Suppressor macrophage treated with lipopolysaccharide for 1 hour (primary cell): ENCODE measurements around the gene C17orf113.
"Not testable (repeated sequence)": the region's sequence is repeated elsewhere in the genome, so short reads cannot be mapped to it uniquely, and the experiment has no call there.

Experiments used
- DNase-seq, 3 donors: peaks; one replicate each; pipeline ENCODE4 v3.0.0-alpha.2; 2020 to 2022

C17orf113 gene

GRCh38 chr17:42041619-42042018, 8.8 kb downstream of the C17orf113 start:
- DNase-seq: no peak

DNA sequence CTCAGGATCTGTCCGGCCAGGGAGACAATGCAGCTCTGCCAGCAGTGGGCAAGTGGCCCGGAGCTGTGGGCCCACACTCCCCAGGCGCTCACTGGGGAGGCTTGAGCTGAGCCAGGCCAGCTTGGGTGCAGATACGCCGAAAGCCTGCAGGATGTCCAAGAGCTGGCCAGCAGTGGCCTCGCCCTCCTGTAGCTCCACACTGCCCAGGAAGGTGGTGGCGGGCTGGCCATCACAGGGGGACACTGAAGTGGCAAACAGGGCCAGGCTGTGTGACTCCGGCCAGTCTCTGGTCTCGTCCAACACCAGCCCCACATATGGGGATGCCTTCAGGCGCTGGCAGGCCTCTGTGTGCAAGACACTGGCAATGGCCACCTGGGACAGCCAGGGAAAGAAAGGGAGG, 9.6 kb downstream of the C17orf113 start:
- no peak for DNase-seq

- peak in 1 of 3 donors; percentile 19 for DNase-seq
Observed at GRCh38 chr17:42039794-42040763, 10.3 kb downstream of the C17orf113 start.

DNA sequence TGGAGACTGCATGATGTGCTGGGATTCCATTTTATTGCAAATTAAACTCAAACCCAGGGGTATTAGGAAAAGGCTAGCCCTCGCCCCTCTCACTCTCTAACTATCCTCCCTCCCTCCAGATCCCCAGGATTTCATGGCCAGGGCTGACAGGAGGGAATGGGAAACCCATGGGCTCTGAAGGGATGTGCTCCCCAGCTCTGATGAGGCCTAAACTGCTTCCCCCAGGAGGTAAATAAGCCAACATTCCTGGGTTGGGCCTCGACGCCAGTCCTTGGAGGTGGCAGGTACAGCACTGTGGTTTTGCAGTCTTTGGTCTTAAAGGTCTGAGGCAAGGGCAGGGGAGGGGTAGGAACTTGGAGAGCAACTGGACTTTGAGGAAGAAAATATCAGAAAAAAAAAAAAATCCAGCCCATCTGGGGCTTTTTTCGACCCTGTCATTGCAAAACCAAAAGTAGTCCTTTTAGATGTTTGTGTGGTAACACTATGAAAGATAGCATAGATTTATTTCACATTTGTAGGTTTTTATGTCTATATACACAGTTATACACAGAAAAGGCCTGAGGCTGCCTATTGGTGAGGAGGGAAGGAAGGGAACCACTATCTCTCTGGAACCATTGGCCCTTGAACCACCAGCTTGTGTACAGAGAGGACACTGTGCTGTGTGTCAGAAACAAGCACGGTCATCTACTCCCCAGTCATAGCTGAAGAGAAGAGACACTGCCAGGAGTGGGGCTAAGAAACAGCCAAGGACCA, 12.0 kb downstream of the C17orf113 start:
- peak in 1 of 3 donors; percentile 33 for DNase-seq

GRCh38 chr17:42034059-42034458, 16.3 kb downstream of the C17orf113 start:
- no peak for DNase-seq

DNA sequence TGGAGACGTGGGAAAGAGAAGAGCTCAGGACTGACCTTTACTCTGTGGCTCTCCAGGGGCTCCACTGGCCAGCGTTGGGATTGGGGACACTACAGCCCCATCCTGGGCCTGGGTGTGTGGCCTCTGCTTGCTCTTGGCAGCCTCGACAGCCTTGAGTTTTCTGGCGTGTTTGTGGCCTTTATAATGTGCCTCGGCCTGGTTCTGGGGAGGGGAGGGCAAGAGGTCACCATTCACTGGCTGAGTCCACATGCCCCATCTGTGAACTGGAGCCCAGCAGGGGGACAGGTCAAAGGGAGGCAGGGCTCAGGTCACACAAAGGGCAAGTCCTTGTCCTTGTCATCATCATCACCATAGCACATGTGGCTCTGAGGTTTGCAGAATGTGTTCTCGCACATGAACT, 18.8 kb downstream of the C17orf113 start:
- DNase-seq: no peak

GRCh38 chr17:42028791-42029127, 21.6 kb downstream of the C17orf113 start:
- no peak for DNase-seq

- DNase-seq: peak; percentile 32 to 58 (median 45)
Observed at GRCh38 chr17:42027961-42028790, 22.2 kb downstream of the C17orf113 start.

DNA sequence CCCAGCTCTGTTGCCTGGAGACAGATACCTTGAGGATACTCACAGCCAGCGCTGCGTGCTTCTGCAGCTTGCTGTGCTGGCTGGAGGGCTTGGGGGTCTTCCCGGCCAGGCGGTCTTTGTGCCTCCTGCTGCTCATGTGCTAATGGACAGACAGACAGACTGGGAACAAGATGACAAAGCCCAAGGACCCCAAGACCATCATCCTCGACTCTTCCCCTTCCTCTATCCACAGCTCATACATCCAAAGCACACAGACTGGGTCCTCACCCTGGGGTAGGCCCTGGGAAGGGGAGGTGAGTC, 22.9 kb downstream of the C17orf113 start:
- DNase-seq: no peak

DNA sequence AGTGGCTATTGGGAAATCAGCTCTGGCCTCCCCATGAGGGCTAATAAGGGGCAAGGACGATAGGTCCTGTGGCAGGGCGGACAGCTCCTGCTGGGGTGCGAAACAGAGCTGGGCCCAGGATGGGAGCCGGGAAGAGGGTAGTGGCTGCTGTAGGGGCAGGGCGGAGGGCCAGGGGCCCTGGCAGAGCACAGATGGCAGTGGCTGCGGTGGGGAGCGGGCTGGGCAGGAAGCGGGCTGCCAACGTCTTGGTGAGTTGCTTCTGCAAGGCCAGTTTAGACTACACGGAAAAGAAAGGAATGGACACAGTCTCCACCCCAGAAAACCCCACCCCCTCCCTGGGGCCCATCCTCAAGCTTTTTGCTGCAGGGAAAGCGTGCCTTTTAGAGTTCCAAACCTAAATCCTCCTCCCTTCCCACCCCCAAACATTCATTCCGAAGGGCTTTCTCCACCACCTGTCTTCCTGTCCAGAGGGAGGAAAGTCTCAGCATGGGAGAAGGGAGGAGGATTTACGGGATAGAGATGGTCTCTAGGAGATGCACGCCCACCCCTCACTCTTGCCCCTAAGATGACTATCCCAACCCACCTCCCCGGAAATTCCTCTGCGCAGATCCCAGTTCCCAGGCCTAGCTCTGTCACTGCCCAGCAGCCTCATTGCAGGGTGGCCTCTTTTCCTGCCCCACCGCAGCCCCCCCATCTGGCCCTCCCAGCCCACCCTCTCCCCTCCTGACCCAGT, 23.4 kb downstream of the C17orf113 start:
- no peak for DNase-seq

DNA sequence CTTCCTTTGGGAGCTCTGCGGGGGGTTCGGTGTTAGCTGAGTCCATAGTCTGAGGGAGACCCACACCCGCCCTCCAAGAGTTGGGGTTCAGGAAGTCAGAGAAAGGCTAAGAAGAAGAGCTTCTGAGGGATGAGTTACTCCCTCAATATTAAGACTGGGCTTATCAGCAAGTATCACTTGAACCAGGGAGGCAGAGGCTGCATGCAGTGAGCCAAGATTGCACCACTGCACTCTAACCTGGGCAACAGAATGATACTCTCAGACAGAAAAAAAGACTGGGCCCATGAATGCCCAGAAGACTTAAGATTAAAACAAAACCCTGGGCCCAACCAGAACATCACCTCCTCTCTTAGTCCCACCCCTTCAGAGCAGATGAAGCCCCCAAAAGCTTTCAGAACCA, 24.5 kb downstream of the C17orf113 start:
- DNase-seq: no peak

DNA sequence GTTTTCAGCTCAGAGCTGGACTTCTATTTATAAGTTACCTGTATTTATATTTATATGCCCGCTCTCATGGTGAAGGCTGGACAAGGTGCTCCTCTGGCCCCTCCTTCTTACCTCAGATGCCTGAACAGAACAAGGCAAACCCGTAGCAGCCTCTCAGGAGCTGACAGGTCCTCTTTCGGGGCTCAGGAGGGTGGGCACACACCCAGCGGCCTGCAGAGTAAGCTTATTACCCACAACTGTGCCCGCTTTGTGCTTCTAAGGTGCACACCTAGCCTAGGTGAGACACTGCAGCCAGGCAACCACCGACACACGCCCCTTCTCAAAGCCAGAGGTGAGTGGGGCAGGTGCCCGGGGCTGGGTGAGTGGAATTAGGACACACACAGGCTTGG, 25.2 kb downstream of the C17orf113 start:
- DNase-seq: no peak

- peak; percentile 84 to 89 (median 87) for DNase-seq
Observed at GRCh38 chr17:42023524-42024349, 26.7 kb downstream of the C17orf113 start.

DNA sequence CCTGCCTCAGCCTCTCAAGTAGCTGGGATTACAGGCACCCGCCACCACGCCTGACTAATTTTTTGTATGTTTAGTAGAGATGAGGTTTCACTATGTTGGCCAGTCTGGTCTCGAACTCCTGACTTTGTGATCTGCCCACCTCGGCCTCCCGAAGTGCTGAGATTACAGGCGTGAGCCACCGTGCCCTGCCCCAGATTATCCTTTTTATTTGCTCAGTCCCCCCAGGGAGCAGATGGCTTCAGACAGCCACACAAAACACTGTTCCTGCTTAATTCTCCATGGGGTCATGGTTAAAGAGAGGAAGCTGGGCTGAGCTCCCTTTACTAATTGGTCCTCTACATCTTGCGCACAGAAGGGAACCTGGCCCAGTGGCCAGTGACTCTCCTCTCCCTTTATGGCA, 29.6 kb downstream of the C17orf113 start:
- DNase-seq: not testable (repeated sequence)

DNA sequence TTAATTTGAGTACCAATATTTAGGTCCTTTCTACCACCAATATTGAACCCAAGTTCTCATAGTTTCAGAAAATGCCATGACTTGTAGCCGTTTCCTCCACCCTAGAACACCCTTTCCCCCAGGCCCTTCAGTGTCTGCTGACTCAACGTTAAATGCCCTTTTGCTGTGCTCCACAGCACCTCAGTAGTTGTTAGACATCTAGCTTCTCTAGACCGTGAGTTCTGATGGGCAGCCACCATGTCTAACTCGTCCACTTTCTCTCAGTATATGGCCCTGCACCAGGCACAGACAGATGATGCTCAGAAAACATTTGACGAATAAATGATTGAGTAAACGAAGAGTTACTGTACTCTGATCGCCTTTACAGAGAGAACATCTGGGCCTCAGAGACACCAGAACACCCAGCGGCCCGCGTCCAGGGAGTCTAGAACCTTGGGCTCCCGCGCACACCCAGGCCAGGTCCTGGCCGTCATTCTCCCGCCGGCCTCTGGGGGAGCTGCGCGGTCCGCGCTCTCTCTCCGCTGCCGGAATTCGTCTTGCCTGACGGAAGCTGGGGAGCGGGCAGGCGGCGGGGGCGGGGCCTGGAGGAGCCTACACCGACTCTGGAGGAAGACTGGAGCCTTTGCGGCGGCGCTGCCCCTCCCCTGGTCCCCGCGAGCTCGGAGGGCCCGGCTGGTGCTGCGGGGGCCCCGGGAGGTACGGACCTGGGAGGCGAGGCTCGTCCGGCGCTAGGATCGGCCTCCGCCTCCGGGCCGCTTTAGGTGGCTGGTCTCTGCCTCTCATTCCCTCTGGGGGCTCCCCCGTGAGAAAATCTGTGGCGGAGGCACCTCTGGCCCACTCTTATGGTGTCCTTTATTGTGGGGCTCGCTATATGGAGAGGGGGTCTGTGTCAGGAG, 30.6 kb downstream of the C17orf113 start, which contains the start of gene NKIRAS2:
NKIRAS2 (plus strand) TSS at position 582 of the 896 bp plus-strand sequence. CDS start 1,488 bp downstream, outside the sequence.
- peak; percentile 93 to 98 (median 97) for DNase-seq

GRCh38 chr17:42018988-42019387, 31.4 kb downstream of the C17orf113 start:
- DNase-seq: no peak

DNA sequence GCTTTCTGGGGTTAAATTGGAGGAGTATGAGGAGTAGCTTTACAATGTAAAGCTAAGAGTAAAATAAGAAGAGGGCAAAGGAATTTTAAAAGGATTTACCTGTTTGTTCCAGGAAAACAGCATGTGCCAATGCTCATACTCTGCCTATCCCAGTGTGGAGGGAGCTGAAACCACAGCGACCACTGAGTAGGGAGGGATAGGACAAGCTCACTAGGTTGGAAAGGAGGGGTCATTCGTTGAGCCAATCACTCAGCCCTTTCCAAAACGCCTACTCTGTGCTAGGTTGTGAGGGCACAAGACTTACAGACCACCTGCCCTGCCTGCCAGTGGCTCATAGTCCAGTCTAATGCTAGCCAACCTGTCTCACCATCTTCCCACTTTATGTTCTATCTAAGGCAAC, 32.1 kb downstream of the C17orf113 start:
- DNase-seq: no peak

DNA sequence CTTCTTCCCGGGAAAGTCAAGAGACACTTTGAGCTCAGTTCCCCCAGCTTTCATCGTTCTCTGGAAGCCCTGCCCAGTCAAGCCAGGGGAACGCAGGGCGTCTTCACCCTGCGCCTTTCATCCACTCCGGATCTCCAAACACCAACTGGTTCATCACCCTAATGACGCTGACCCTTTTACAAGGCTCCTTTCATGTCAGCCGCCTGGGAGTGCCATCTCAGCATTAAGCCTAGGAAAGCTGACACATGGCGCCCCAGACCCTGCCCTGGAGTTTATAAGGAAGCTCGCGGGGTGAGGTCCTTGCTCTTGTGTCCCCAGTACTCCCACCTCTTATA, 32.6 kb downstream of the C17orf113 start:
- peak; percentile 44 to 62 (median 59) for DNase-seq

GRCh38 chr17:42016941-42017865, 33.2 kb downstream of the C17orf113 start, which contains the start of gene DNAJC7:
TSS of gene DNAJC7 (minus strand) at chr17:42017439. CDS start at chr17:42017416, 23 bp downstream.
- DNase-seq: peak; percentile 92 to 95 (median 95)
